Measurements from ENCODE around the gene NXT1. TPM values are rescaled to one million over a fixed set of nuclear protein-coding genes. Genes with fewer than 3 reads are reported as not detected.

NXT1 gene
- total and polyA plus RNA-seq, 12 donors = 9.2 to 43.8 (median 17.2) TPM

- TF ChIP-seq POLR2A (IDR thresholded peaks at IDR 0.05) (peak in 1 of 2 donors; percentile 16), CTCF (IDR thresholded peaks at IDR 0.05) (no peak)
- Histone ChIP-seq H3K27me3 (no peaks in the 10 kb centered on the region), H3K4me3 (peak overlapping the region in 2 of 4 donors; percentile 50 to 67), H3K27ac (peak overlapping the region; percentile 82 to 100 (median 100)), H3K4me1 (replicated peaks in 1 of 2) (peaks cover 25 to 64% of the 10 kb centered on the region in 2 donors), H3K36me3 (replicated peaks in 1 of 2) (peaks cover 0 to 15% of the 10 kb centered on the region in 2 donors), H3K9me3 (replicated peaks in 1 of 3) (no peaks in the 10 kb centered on the region)
- DNase-seq = peak; percentile 54 to 79 (median 66)
- intact Hi-C loops (cut with DNase I) = loop anchor here (5.0 to 10.0 kb wide), 2 partner anchors 54 to 62 kb away; partner anchors contain the start of gene NAPB (in 1 of the 2)
- 38 to 53% (median 46%) methylated on average over 4 of the region's 4 CpGs for WGBS, 4 donors
Observed at GRCh38 chr20:23363257-23363649, 12.7 kb downstream of the NXT1 start.

- H3K27ac ChIP-seq = peak overlapping the region in 3 of 5 donors; percentile 5 to 36 (median 24)
- TF ChIP-seq CTCF (IDR thresholded peaks at IDR 0.05) = no peak
- no peak for TF ChIP-seq POLR2A (IDR thresholded peaks at IDR 0.05)
- H3K4me3 ChIP-seq = no peak overlapping the region
- 94 to 96% (median 95%) methylated on average over 62 to 65 of the region's 65 CpGs for WGBS, 4 donors
- H3K4me1 ChIP-seq (replicated peaks in 1 of 2) = peaks cover 25 to 68% of the 10 kb centered on the region in 2 donors
- no peak for DNase-seq
- intact Hi-C loops (cut with DNase I) = loop anchor here in 1 of 2 donors (10.0 kb wide), 1 partner anchor 59 kb away; the partner anchor contains the start of gene NAPB
- H3K36me3 ChIP-seq (replicated peaks in 1 of 2) = peaks cover 0 to 35% of the 10 kb centered on the region in 2 donors
- no peaks in the 10 kb centered on the region for H3K9me3 ChIP-seq (replicated peaks in 1 of 3)
- no peaks in the 10 kb centered on the region for H3K27me3 ChIP-seq
Observed at GRCh38 chr20:23365390-23366165, 15.0 kb downstream of the NXT1 start.

GRCh38 chr20:23366384-23366783 is 15.8 kb downstream of the NXT1 start:
- Histone ChIP-seq H3K27ac (peak overlapping the region in 2 of 5 donors; percentile 24 to 36), H3K9me3 (replicated peaks in 1 of 3) (no peaks in the 10 kb centered on the region), H3K27me3 (no peaks in the 10 kb centered on the region), H3K4me3 (no peak overlapping the region), H3K36me3 (replicated peaks in 1 of 2) (peaks cover 0 to 41% of the 10 kb centered on the region in 2 donors), H3K4me1 (replicated peaks in 1 of 2) (peaks cover 25 to 68% of the 10 kb centered on the region in 2 donors)
- TF ChIP-seq CTCF (IDR thresholded peaks at IDR 0.05) (no peak), POLR2A (IDR thresholded peaks at IDR 0.05) (no peak)
- intact Hi-C loops (cut with DNase I) = loop anchor here in 1 of 2 donors (10.0 kb wide), 1 partner anchor 58 kb away; the partner anchor contains the start of gene NAPB
- WGBS, 4 donors = 27 to 59% (median 48%) methylated on average over 1 of the region's 1 CpG
- no peak for DNase-seq

- Histone ChIP-seq H3K36me3 (replicated peaks in 1 of 2) (peaks cover 0 to 50% of the 10 kb centered on the region in 2 donors), H3K4me3 (no peak overlapping the region), H3K27me3 (no peaks in the 10 kb centered on the region), H3K4me1 (replicated peaks in 1 of 2) (peaks cover 35 to 80% of the 10 kb centered on the region in 2 donors), H3K27ac (no peak overlapping the region), H3K9me3 (replicated peaks in 1 of 3) (no peaks in the 10 kb centered on the region)
- DNase-seq = no peak
- no peak for TF ChIP-seq CTCF (IDR thresholded peaks at IDR 0.05)
- intact Hi-C loops (cut with DNase I) = loop anchor here in 1 of 2 donors (10.0 kb wide), 1 partner anchor 57 kb away; the partner anchor contains the start of gene NAPB
Observed at GRCh38 chr20:23367770-23368169, 17.2 kb downstream of the NXT1 start.
